HEK293 (cell line): ENCODE results near the gene REM2.

ENCODE experiments used
- CTCF ChIA-PET: fragments of 350-600 bp; formaldehyde crosslinking; extraction: SDS; loops from one replicate; lab custom pipeline; 2021; ENCODE audit warnings: antibody characterized with exemption; lab: Yijun Ruan, JAX
- POLR2A ChIA-PET: fragments of 300-600 bp; formaldehyde crosslinking; extraction: SDS; loops from one replicate; lab custom pipeline; 2020; ENCODE audit warnings: antibody characterized with exemption, inconsistent platforms; lab: Yijun Ruan, JAX
- H3K27ac ChIP-seq: fragments of 200-500 bp; sonication (Bioruptor generic); 2 replicates; pipeline ENCODE4 v1.5.1; 2014; ENCODE audit warnings: low read depth, low read length, control low read depth, inconsistent platforms; ENCODE audit errors: extremely low read depth
- H3K36me3 ChIP-seq, 2 experiments: fragments of 200-500 bp in 1 of 2; sonication (Bioruptor generic) in 1 of 2; 1 replicate in 1 of 2; 2 replicates in 1 of 2; pipeline ENCODE4 v1.5.1; 2014 to 2017; ENCODE audit warnings: inconsistent platforms in 2 of 2, low read length in 2 of 2; ENCODE audit not compliant: control insufficient read depth in 2 of 2, insufficient read depth in 1 of 2
- H3K4me1 ChIP-seq: fragments of 200-500 bp; sonication (Bioruptor generic); 2 replicates; pipeline ENCODE4 v1.5.1; 2014; ENCODE audit warnings: mild to moderate bottlenecking, low read length, inconsistent platforms; ENCODE audit not compliant: control insufficient read depth, insufficient read depth
- H3K4me3 ChIP-seq: 2 replicates; pipeline ENCODE4 v1.5.1; 2011; ENCODE audit warnings: low read depth, mild to moderate bottlenecking, control low read depth, low read length, moderate library complexity
- H3K9me3 ChIP-seq: fragments of 200-500 bp; sonication (Bioruptor generic); 2 replicates; pipeline ENCODE4 v1.5.1; 2014; ENCODE audit warnings: low read depth, low read length, inconsistent platforms; ENCODE audit not compliant: control insufficient read depth, insufficient read depth
- KLF1 ChIP-seq: fragments of 450-650 bp; formaldehyde crosslinking; IDR thresholded peaks from 2 replicates; pipeline ENCODE4 v1.5.1; 2016; ENCODE audit warnings: missing biosample characterization, missing genetic modification characterization
- MYNN ChIP-seq: fragments of 450-650 bp; formaldehyde crosslinking; IDR thresholded peaks from 2 replicates; pipeline ENCODE4 v1.5.1; 2016; ENCODE audit warnings: missing biosample characterization, missing genetic modification characterization, borderline replicate concordance
- OVOL3 ChIP-seq: fragments of 450-650 bp; formaldehyde crosslinking; IDR thresholded peaks from 2 replicates; pipeline ENCODE4 v1.5.1; 2016; ENCODE audit warnings: missing biosample characterization, missing genetic modification characterization
- ZBTB8A ChIP-seq: fragments of 450-650 bp; formaldehyde crosslinking; IDR thresholded peaks from 2 replicates; pipeline ENCODE4 v1.5.1; 2016; ENCODE audit warnings: missing biosample characterization, missing genetic modification characterization
- ZFHX2 ChIP-seq: fragments of 450-650 bp; formaldehyde crosslinking; conservative IDR thresholded peaks from 2 replicates; pipeline ENCODE4 v1.5.1; 2016; ENCODE audit warnings: missing biosample characterization, missing genetic modification characterization
- ZNF10 ChIP-seq: fragments of 450-650 bp; formaldehyde crosslinking; IDR thresholded peaks from 2 replicates; pipeline ENCODE4 v1.5.1; 2017; ENCODE audit warnings: missing biosample characterization, missing genetic modification characterization
- ZNF211 ChIP-seq: fragments of 450-650 bp; formaldehyde crosslinking; IDR thresholded peaks from 2 replicates; pipeline ENCODE4 v1.5.1; 2016; ENCODE audit warnings: low read depth, missing biosample characterization, missing genetic modification characterization
- ZNF274 ChIP-seq, 2 experiments: fragments of 200-500 bp in 1 of 2; fragments of 450-650 bp in 1 of 2; sonication (Bioruptor generic) in 1 of 2; formaldehyde crosslinking in 1 of 2; IDR thresholded peaks; 2 replicates each; pipeline versions ENCODE4 v1.5.1 to v1.6.1; 2014 to 2016; ENCODE audit warnings: borderline replicate concordance in 1 of 2, inconsistent platforms in 1 of 2, low read length in 1 of 2, missing biosample characterization in 1 of 2, missing genetic modification characterization in 1 of 2
- ZNF311 ChIP-seq: fragments of 450-650 bp; formaldehyde crosslinking; IDR thresholded peaks from 2 replicates; pipeline ENCODE4 v1.5.1; 2017; ENCODE audit warnings: missing biosample characterization, missing genetic modification characterization, borderline replicate concordance
- ZNF366 ChIP-seq: fragments of 450-650 bp; formaldehyde crosslinking; conservative IDR thresholded peaks from 2 replicates; pipeline ENCODE4 v1.5.1; 2016; ENCODE audit warnings: missing biosample characterization, missing genetic modification characterization
- ZNF423 ChIP-seq: fragments of 450-650 bp; formaldehyde crosslinking; IDR thresholded peaks from 2 replicates; pipeline ENCODE4 v1.5.1; 2016; ENCODE audit warnings: missing biosample characterization, missing genetic modification characterization
- ZNF555 ChIP-seq: fragments of 450-650 bp; formaldehyde crosslinking; conservative IDR thresholded peaks from 2 replicates; pipeline ENCODE4 v1.5.1; 2017; ENCODE audit warnings: missing biosample characterization, mild to moderate bottlenecking, missing genetic modification characterization, inconsistent platforms
- ZNF558 ChIP-seq: fragments of 450-650 bp; formaldehyde crosslinking; IDR thresholded peaks from 2 replicates; pipeline ENCODE4 v1.5.1; 2016; ENCODE audit warnings: missing biosample characterization, missing genetic modification characterization
- ZNF600 ChIP-seq: fragments of 450-650 bp; formaldehyde crosslinking; IDR thresholded peaks from 2 replicates; pipeline ENCODE4 v1.5.1; 2016; ENCODE audit warnings: missing biosample characterization, missing genetic modification characterization
- ZNF610 ChIP-seq: fragments of 450-650 bp; formaldehyde crosslinking; IDR thresholded peaks from 2 replicates; pipeline ENCODE4 v1.5.1; 2016; ENCODE audit warnings: missing biosample characterization, missing genetic modification characterization, borderline replicate concordance
- ZNF621 ChIP-seq: fragments of 450-650 bp; formaldehyde crosslinking; IDR thresholded peaks from 2 replicates; pipeline ENCODE4 v1.5.1; 2017; ENCODE audit warnings: missing biosample characterization, missing genetic modification characterization
- ZNF76 ChIP-seq: fragments of 450-650 bp; formaldehyde crosslinking; IDR thresholded peaks from 2 replicates; pipeline ENCODE4; 2016; ENCODE audit warnings: low read depth, missing biosample characterization, missing genetic modification characterization, borderline replicate concordance
- ZNF777 ChIP-seq: fragments of 450-650 bp; formaldehyde crosslinking; IDR thresholded peaks from 2 replicates; pipeline ENCODE4 v1.5.1; 2017; ENCODE audit warnings: missing biosample characterization, missing genetic modification characterization, borderline replicate concordance
- ZNF830 ChIP-seq: fragments of 450-650 bp; IDR thresholded peaks from 2 replicates; pipeline ENCODE4 v1.5.0; 2018; ENCODE audit warnings: missing biosample characterization, missing genetic modification characterization, low read depth, mild to moderate bottlenecking, moderate library complexity
- TF ChIP-seq, protein P1 (sequence below): sonication (generic); formaldehyde crosslinking; IDR thresholded peaks from 2 replicates; pipeline ENCODE4 v1.8.1; 2022; ENCODE audit warnings: mild to moderate bottlenecking, moderate library complexity, missing genetic modification reagents
- TF ChIP-seq, protein P2 (sequence below): fragments of 450-650 bp; formaldehyde crosslinking; IDR thresholded peaks from 2 replicates; pipeline ENCODE4 v1.5.1; 2016; ENCODE audit warnings: missing biosample characterization, missing genetic modification characterization
- TF ChIP-seq, protein P3 (sequence below): fragments of 450-650 bp; formaldehyde crosslinking; IDR thresholded peaks from 2 replicates; pipeline ENCODE4 v1.5.1; 2016; ENCODE audit warnings: missing biosample characterization, missing genetic modification characterization
- TF ChIP-seq, protein P4 (sequence below): fragments of 450-650 bp; formaldehyde crosslinking; IDR thresholded peaks from 2 replicates; pipeline ENCODE4 v1.5.1; 2016; ENCODE audit warnings: missing biosample characterization, missing genetic modification characterization
- TF ChIP-seq, protein P5 (sequence below): fragments of 450-650 bp; formaldehyde crosslinking; IDR thresholded peaks from 2 replicates; pipeline ENCODE4 v1.5.1; 2017; ENCODE audit warnings: missing biosample characterization, missing genetic modification characterization
- TF ChIP-seq, protein P6 (sequence below): fragments of 450-650 bp; formaldehyde crosslinking; IDR thresholded peaks from 2 replicates; pipeline ENCODE4; 2016; ENCODE audit warnings: missing biosample characterization, missing genetic modification characterization

The REM2 gene

DNA sequence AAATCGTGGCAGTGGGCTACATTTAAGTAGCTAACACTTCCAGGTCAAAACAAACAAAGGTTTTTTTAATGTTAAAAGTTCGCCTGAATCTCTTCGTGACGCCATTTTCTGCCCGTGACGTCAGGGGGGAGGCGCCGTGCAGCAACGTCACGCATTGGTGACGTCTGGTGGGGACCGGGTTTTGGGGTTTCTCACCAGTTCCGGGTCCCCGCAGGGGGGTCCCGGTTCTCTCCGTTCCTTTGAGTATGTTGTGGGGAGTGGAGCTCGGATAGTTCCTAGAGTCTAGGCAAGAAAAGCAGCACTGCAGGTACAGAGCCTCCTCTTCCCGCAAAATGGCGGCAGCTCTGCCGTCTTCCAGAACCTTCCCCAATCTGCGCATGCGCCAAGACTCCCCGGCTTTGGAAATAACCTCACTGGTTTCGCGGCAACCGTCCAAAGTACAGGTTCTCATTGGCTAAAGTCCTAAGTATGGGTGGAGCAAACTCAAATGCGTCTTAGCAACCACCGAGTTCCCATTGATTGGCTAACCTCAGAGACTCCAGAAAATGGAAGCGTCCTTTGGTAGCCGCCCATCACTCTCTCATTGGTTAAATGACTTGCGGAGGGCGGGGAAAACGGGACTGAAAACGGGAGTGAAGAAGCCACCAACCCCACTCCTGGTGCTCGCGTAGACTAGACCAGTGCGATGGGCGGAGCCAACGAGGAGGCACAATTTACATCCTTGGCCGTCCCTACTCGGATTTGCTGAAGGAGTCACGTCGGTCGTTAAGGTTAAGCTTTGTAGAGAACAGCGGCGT, 36.0 kb downstream of the REM2 start, which contains the start of gene RBM23:
Gene RBM23, minus strand, starts transcription at position 346 of the 797 bp plus-strand sequence.
- no peaks in the 10 kb centered on the region for H3K9me3 ChIP-seq
- peaks cover 5% of the 10 kb centered on the region; the same call in 1 of the 2 replicates for H3K4me1 ChIP-seq
- POLR2A ChIA-PET, result interaction anchor here (0.6 to 3.3 kb wide), 12 partner anchors 10 to 381 kb away, joined by 3 to 41 read pairs (median 3); partner anchors contain the start of genes ACIN1, AJUBA, LRP10 and PRMT5
- peaks cover 54 to 58% of the 10 kb centered on the region in 2 experiments for H3K36me3 ChIP-seq
- CTCF ChIA-PET, result interaction anchor here (0.6 to 6.1 kb wide), 6 partner anchors 11 to 567 kb away, joined by 3 to 41 read pairs (median 5); partner anchors contain the start of genes LRP10 and PRMT5
- H3K4me3 ChIP-seq, result peak within 1 kb of the TSS; percentile 87
- peak within 1 kb of the TSS; percentile 77 for H3K27ac ChIP-seq
- TF ChIP-seq ZNF366 (tag by site-specific recombination) (peak; percentile 85), OVOL3 (tag by site-specific recombination) (no peak), ZNF311 (tag by site-specific recombination) (no peak), ZNF830 (tag by site-specific recombination) (no peak), ZNF423 (tag by site-specific recombination) (no peak), ZNF274 (IDR thresholded peaks at IDR 0.05; ENCODE audit: low read length) (no peak), ZNF274 (tag by site-specific recombination; IDR thresholded peaks at IDR 0.05; ENCODE audit: borderline replicate concordance) (no peak), ZNF76 (tag by site-specific recombination) (peak; percentile 63; the same call in 1 of the 2 replicates), ZNF600 (tag by site-specific recombination) (no peak), ZNF621 (tag by site-specific recombination) (no peak), ZBTB8A (tag by site-specific recombination) (peak; percentile 44), ZFHX2 (tag by site-specific recombination) (no peak), ZNF558 (tag by site-specific recombination) (no peak), MYNN (tag by site-specific recombination) (no peak), ZNF211 (no peak), KLF1 (tag by site-specific recombination) (no peak), ZNF10 (tag by site-specific recombination) (0 out of 2 replicates have a peak, but pooled peaks have one; percentile 5), ZNF610 (peak; percentile 74; the same call in 1 of the 2 replicates), ZNF555 (tag by site-specific recombination) (no peak), ZNF777 (tag by site-specific recombination) (no peak)
- TF ChIP-seq, protein P1, sequence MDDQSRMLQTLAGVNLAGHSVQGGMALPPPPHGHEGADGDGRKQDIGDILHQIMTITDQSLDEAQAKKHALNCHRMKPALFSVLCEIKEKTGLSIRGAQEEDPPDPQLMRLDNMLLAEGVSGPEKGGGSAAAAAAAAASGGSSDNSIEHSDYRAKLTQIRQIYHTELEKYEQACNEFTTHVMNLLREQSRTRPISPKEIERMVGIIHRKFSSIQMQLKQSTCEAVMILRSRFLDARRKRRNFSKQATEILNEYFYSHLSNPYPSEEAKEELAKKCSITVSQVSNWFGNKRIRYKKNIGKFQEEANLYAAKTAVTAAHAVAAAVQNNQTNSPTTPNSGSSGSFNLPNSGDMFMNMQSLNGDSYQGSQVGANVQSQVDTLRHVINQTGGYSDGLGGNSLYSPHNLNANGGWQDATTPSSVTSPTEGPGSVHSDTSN (CRISPR knock-in tag), result no peak
- TF ChIP-seq, protein P2, sequence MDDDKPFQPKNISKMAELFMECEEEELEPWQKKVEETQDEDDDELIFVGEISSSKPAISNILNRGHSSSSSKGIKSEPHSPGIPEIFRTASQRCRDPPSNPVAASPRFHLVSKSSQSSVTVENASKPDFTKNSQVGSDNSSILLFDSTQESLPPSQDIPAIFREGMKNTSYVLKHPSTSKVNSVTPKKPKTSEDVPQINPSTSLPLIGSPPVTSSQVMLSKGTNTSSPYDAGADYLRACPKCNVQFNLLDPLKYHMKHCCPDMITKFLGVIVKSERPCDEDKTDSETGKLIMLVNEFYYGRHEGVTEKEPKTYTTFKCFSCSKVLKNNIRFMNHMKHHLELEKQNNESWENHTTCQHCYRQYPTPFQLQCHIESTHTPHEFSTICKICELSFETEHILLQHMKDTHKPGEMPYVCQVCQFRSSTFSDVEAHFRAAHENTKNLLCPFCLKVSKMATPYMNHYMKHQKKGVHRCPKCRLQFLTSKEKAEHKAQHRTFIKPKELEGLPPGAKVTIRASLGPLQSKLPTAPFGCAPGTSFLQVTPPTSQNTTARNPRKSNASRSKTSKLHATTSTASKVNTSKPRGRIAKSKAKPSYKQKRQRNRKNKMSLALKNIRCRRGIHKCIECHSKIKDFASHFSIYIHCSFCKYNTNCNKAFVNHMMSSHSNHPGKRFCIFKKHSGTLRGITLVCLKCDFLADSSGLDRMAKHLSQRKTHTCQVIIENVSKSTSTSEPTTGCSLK (tag by site-specific recombination), result no peak
- TF ChIP-seq, protein P3, sequence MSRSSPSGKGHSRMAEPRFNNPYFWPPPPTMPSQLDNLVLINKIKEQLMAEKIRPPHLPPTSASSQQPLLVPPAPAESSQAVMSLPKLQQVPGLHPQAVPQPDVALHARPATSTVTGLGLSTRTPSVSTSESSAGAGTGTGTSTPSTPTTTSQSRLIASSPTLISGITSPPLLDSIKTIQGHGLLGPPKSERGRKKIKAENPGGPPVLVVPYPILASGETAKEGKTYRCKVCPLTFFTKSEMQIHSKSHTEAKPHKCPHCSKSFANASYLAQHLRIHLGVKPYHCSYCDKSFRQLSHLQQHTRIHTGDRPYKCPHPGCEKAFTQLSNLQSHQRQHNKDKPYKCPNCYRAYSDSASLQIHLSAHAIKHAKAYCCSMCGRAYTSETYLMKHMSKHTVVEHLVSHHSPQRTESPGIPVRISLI (tag by site-specific recombination), result no peak
- TF ChIP-seq, protein P4, sequence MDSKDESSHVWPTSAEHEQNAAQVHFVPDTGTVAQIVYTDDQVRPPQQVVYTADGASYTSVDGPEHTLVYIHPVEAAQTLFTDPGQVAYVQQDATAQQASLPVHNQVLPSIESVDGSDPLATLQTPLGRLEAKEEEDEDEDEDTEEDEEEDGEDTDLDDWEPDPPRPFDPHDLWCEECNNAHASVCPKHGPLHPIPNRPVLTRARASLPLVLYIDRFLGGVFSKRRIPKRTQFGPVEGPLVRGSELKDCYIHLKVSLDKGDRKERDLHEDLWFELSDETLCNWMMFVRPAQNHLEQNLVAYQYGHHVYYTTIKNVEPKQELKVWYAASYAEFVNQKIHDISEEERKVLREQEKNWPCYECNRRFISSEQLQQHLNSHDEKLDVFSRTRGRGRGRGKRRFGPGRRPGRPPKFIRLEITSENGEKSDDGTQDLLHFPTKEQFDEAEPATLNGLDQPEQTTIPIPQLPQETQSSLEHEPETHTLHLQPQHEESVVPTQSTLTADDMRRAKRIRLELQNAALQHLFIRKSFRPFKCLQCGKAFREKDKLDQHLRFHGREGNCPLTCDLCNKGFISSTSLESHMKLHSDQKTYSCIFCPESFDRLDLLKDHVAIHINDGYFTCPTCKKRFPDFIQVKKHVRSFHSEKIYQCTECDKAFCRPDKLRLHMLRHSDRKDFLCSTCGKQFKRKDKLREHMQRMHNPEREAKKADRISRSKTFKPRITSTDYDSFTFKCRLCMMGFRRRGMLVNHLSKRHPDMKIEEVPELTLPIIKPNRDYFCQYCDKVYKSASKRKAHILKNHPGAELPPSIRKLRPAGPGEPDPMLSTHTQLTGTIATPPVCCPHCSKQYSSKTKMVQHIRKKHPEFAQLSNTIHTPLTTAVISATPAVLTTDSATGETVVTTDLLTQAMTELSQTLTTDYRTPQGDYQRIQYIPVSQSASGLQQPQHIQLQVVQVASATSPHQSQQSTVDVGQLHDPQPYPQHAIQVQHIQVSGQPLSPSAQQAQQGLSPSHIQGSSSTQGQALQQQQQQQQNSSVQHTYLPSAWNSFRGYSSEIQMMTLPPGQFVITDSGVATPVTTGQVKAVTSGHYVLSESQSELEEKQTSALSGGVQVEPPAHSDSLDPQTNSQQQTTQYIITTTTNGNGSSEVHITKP (tag by site-specific recombination), result peak; percentile 96
- TF ChIP-seq, protein P5, sequence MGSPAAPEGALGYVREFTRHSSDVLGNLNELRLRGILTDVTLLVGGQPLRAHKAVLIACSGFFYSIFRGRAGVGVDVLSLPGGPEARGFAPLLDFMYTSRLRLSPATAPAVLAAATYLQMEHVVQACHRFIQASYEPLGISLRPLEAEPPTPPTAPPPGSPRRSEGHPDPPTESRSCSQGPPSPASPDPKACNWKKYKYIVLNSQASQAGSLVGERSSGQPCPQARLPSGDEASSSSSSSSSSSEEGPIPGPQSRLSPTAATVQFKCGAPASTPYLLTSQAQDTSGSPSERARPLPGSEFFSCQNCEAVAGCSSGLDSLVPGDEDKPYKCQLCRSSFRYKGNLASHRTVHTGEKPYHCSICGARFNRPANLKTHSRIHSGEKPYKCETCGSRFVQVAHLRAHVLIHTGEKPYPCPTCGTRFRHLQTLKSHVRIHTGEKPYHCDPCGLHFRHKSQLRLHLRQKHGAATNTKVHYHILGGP (tag by site-specific recombination), result no peak
- TF ChIP-seq, protein P6, sequence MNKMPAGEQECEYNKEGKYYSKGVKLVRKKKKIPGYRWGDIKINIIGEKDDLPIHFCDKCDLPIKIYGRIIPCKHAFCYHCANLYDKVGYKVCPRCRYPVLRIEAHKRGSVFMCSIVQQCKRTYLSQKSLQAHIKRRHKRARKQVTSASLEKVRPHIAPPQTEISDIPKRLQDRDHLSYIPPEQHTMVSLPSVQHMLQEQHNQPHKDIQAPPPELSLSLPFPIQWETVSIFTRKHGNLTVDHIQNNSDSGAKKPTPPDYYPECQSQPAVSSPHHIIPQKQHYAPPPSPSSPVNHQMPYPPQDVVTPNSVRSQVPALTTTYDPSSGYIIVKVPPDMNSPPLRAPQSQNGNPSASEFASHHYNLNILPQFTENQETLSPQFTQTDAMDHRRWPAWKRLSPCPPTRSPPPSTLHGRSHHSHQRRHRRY (tag by site-specific recombination), result no peak
